Upper lobe of left lung (tissue), 6 donors: Measurements from ENCODE around the gene ATXN1. TPM values are rescaled to one million over a fixed set of nuclear protein-coding genes. Genes with fewer than 3 reads are reported as not detected.

Experiments
- ATAC-seq, 2 donors: fragments of 200-7000 bp; cut with Tn5 transposase; one replicate each; pipeline ENCODE4 v1.9.1; 2022; ENCODE audit warnings: mild to moderate bottlenecking in 2 of 2, moderate library complexity in 2 of 2; ENCODE audit not compliant: low FRiP score in 2 of 2
- DNase-seq, 2 donors: peaks; one replicate each; pipeline ENCODE4 v3.0.0-alpha.2; 2019 to 2020
- H3K27ac ChIP-seq, 4 donors: fragments of 200-600 bp; sonication (generic); one replicate each; pipeline ENCODE4 v1.5.1; 2016 to 2019
- H3K27me3 ChIP-seq, 4 donors: fragments of 200-600 bp; sonication (generic); one replicate each; pipeline ENCODE4 v1.5.1; 2017 to 2019
- H3K36me3 ChIP-seq, 4 donors: fragments of 200-600 bp; sonication (generic); one replicate each; pipeline ENCODE4 v1.5.1; 2016 to 2019
- H3K4me1 ChIP-seq, 4 donors: fragments of 200-600 bp; sonication (generic); one replicate each; pipeline ENCODE4 v1.5.1; 2018 to 2019
- H3K4me3 ChIP-seq, 4 donors: fragments of 200-600 bp; sonication (generic); one replicate each; pipeline ENCODE4 v1.5.1; 2017 to 2019; ENCODE audit warnings: mild to moderate bottlenecking in 2 of 4, moderate library complexity in 1 of 4
- H3K9me3 ChIP-seq, 4 donors: fragments of 200-600 bp; sonication (generic); one replicate each; pipeline ENCODE4 v1.5.1; 2018 to 2019
- EP300 ChIP-seq, 4 donors: sonication (generic); formaldehyde crosslinking; IDR thresholded peaks; one replicate each; pipeline ENCODE4 v1.5.1; 2017; ENCODE audit warnings: antibody characterized with exemption in 4 of 4, control low read depth in 2 of 4
- POLR2A ChIP-seq, 4 donors: fragments of 450-650 bp; IDR thresholded peaks; one replicate each; pipeline ENCODE4 v1.5.1; 2016 to 2017; ENCODE audit warnings: antibody characterized with exemption in 4 of 4, mild to moderate bottlenecking in 2 of 4
- POLR2AphosphoS5 ChIP-seq, 2 donors: sonication (generic); formaldehyde crosslinking; IDR thresholded peaks; one replicate each; pipeline ENCODE4 v1.5.1; 2017; ENCODE audit warnings: antibody characterized with exemption in 2 of 2
- WGBS, 2 donors: methylation state at CpG; one replicate each; pipeline ENCODE4 v1.1.5; 2017 to 2018; 5-methylcytosine and 5-hydroxymethylcytosine counted together
- total RNA-seq, 6 donors: library from RNA; depleted of rRNA in 4 of 6; stranded (reverse); fragments of >200 nt in 4 of 6; gene quantifications; one replicate each; pipeline versions ENCODE4 v1.1.0 to v1.2.1, GENCODE V29; 2016 to 2021
- TF ChIP-seq, protein P1 (sequence below), 6 experiments: fragments of 450-650 bp in 4 of 6; fragments of 200-600 bp in 2 of 6; sonication (generic) in 2 of 6; IDR thresholded peaks; one replicate each; pipeline ENCODE4 v1.5.1; 2016 to 2019; ENCODE audit warnings: antibody characterized with exemption in 6 of 6
- donor health status: DM: no; HTN: no; CAD: no; lungs with moderate emphysema.
- donor health status: DM: no; HTN: yes; CAD: no; lungs with severe emphysema.

The ATXN1 gene
- total RNA-seq, 6 donors from 2014 or later = 44.2 to 106 (median 71.7) TPM

DNA sequence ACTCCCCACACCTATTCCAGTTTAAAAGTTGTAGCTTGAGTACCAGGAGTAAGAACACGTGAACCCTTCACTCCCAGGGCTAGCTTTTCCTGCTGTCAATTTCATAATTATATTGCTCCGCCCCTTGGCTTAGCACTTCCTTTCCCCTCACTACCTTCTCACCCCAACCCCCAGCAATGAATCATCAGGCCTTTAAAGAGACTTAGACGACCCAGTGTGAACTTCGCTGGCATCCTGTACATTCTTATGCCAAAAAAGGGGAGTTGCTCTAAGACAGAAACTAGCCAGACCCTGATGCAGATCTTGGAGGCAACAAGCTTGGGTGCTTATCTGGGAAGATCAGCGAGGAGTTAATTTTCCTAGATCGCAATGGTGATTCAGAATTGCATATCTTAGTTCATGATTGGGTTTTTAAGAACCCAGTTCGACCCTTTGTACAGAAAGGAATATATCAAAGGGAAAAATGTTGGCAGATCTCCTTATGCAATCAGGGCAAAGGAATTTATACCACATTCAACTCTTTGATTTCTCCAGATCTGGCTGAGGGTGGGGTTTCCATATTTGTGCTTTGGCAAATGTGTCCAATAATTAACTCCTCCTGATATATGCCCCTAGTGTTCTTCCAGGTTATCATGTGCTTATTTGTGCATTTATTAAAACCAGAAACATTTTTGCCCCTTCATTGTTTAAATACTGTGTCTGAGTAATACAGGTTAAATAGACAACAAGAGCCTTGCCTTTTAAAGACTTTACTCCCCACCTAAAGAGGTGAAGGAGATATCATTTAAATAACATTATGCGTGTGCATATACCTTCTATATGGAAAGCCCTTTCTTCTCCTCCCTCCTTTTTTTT lies 8.1 kb upstream of the ATXN1 start:
- TF ChIP-seq EP300 (IDR thresholded peaks at IDR 0.05) (no peak), POLR2AphosphoS5 (IDR thresholded peaks at IDR 0.05) (peak; percentile 14 to 33)
- no peaks in the 10 kb centered on the region for H3K9me3 ChIP-seq
- ATAC-seq (peak; percentile 69 to 81), DNase-seq (peak in 1 of 2 donors; percentile 84)
- H3K27me3 ChIP-seq = no peaks in the 10 kb centered on the region
- no peak overlapping the region for H3K4me3 ChIP-seq
- no peaks in the 10 kb centered on the region for H3K36me3 ChIP-seq
- peaks cover 26 to 40% (median 36%) of the 10 kb centered on the region in 4 donors for H3K4me1 ChIP-seq
- H3K27ac ChIP-seq = peak overlapping the region; percentile 31 to 72 (median 38)
- 13 to 18% methylated on average over 8 of the region's 8 CpGs for WGBS, 2 donors

DNA sequence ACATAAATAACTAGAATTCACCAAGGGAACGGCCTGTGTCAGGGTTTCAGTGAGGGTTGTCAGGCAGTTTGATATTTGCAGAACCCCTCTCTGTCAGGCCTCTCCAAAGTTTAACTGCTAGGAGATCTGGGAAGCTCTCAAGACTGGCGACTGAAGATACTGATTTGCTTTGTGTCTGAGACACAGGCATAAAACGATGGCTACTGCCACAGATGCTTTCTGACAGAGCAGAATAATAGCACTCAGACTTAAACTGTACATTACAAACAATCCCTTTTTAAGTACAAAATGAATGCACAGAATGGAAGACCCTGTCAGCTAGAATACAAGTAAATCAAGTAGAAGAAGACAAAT lies 7.2 kb upstream of the ATXN1 start:
- H3K4me3 ChIP-seq = no peak overlapping the region
- peak overlapping the region in 3 of 4 donors; percentile 36 to 72 (median 41) for H3K27ac ChIP-seq
- ATAC-seq = no peak
- no peaks in the 10 kb centered on the region for H3K36me3 ChIP-seq
- no peaks in the 10 kb centered on the region for H3K27me3 ChIP-seq
- H3K4me1 ChIP-seq = peaks cover 26 to 42% (median 37%) of the 10 kb centered on the region in 4 donors
- DNase-seq = no peak
- 52 to 63% methylated on average over 3 of the region's 3 CpGs for WGBS, 2 donors
- TF ChIP-seq POLR2A (IDR thresholded peaks at IDR 0.05) (no peak), POLR2AphosphoS5 (IDR thresholded peaks at IDR 0.05) (no peak), EP300 (IDR thresholded peaks at IDR 0.05) (no peak)
- TF ChIP-seq, protein P1, sequence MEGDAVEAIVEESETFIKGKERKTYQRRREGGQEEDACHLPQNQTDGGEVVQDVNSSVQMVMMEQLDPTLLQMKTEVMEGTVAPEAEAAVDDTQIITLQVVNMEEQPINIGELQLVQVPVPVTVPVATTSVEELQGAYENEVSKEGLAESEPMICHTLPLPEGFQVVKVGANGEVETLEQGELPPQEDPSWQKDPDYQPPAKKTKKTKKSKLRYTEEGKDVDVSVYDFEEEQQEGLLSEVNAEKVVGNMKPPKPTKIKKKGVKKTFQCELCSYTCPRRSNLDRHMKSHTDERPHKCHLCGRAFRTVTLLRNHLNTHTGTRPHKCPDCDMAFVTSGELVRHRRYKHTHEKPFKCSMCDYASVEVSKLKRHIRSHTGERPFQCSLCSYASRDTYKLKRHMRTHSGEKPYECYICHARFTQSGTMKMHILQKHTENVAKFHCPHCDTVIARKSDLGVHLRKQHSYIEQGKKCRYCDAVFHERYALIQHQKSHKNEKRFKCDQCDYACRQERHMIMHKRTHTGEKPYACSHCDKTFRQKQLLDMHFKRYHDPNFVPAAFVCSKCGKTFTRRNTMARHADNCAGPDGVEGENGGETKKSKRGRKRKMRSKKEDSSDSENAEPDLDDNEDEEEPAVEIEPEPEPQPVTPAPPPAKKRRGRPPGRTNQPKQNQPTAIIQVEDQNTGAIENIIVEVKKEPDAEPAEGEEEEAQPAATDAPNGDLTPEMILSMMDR (IDR thresholded peaks at IDR 0.05) = no peak
- no peaks in the 10 kb centered on the region for H3K9me3 ChIP-seq

DNA sequence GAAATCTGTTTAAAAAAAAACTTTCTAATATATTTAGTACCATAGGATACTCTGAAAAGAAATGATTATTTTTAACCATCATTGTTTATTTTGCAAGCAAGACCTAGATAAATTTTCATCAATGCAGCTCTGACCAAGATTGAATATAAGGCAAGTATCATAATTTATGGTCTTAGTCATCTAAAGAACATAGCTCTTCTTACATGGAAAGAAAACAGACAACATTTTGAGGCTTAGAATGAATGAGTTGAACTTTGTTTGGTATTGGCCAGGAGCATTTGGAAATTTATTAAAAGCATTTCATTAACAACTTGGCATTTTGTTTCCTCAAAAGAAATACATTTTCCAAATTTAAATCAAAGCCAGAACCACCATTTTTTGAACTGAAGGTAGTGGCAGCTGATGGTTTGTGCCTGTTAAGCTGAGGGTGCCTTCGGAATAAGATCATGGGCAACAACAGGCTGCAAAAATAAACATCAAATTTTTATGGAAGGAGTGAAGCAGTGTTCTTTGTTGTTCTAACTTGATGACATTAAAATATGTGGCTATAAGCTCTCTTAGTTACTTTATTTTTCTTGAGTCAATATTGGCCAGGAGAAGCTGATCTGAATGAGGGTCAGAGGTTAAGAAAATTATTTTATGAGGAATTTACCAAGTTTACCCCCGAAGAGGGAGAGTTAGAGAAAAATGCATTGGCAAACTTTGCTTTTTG lies 6.7 kb upstream of the ATXN1 start:
- no peak for ATAC-seq
- no peaks in the 10 kb centered on the region for H3K36me3 ChIP-seq
- no peak for DNase-seq
- TF ChIP-seq POLR2AphosphoS5 (IDR thresholded peaks at IDR 0.05) (no peak), POLR2A (IDR thresholded peaks at IDR 0.05) (no peak), EP300 (IDR thresholded peaks at IDR 0.05) (no peak)
- TF ChIP-seq, protein P1 (IDR thresholded peaks at IDR 0.05) = no peak
- peak overlapping the region in 2 of 4 donors; percentile 36 to 72 for H3K27ac ChIP-seq
- 49 to 52% methylated on average over 2 of the region's 2 CpGs for WGBS, 2 donors
- peaks cover 26 to 46% (median 37%) of the 10 kb centered on the region in 4 donors for H3K4me1 ChIP-seq
- H3K9me3 ChIP-seq = no peaks in the 10 kb centered on the region
- no peak overlapping the region for H3K4me3 ChIP-seq
- H3K27me3 ChIP-seq = no peaks in the 10 kb centered on the region

DNA sequence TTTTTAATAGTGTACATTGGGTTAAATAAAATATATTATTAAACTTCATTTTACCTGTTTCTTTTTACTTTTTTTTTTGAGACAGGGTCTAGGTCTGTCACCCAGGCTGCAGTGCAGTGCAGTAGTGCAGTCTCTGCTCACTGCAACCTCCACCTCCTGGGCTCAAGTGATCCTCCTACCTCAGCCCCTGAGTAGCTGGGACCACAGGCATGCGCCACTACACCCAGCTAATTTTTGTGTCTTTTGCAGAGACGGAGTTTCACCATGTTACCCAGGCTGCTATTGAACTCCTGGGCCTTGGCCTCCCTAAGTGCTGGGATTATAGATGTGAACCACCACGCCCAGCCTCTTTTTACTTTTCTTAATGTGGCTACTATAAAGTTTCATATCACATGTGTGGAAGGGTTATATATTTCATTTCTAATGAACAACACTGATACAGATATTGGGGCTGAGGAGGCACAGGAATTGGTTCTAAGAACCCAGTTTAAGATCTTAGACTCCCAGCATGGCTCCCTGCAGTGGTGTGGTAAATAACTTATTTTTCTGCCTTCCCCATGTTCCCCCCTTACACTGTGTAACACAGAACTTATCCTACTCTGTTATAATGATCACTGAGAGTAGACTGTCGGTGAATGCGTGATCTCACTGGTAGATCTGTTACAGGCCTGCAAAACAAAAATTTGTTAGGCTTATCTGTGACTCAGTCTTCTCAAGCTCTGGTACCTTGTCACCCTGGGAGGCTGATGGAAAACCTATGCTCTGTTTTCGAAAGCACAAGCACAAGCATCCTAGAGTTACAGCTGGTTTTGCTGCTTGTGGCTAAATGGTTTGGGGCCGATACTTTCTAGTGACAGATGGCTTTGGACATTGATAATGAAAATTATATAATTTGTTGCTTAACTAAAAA lies 5.8 kb upstream of the ATXN1 start:
- DNase-seq (no peak), ATAC-seq (no peak)
- peaks cover 32 to 52% (median 41%) of the 10 kb centered on the region in 4 donors for H3K4me1 ChIP-seq
- H3K9me3 ChIP-seq = no peaks in the 10 kb centered on the region
- 93% methylated on average over 7 of the region's 7 CpGs for WGBS, 2 donors
- H3K27me3 ChIP-seq = no peaks in the 10 kb centered on the region
- H3K36me3 ChIP-seq = no peaks in the 10 kb centered on the region
- no peak overlapping the region for H3K27ac ChIP-seq
- no peak overlapping the region for H3K4me3 ChIP-seq
- TF ChIP-seq, protein P1 (IDR thresholded peaks at IDR 0.05) = no peak
- no peak for TF ChIP-seq POLR2A (IDR thresholded peaks at IDR 0.05)
- TF ChIP-seq EP300 (IDR thresholded peaks at IDR 0.05) = no peak
- TF ChIP-seq POLR2AphosphoS5 (IDR thresholded peaks at IDR 0.05) = no peak
